Measurements from ENCODE around the gene MGAT4A.
"Not testable (repeated sequence)": the region's sequence is repeated elsewhere in the genome, so short reads cannot be mapped to it uniquely, and the experiment has no call there.

The MGAT4A gene

GRCh38 chr2:98730053-98730706 is 752 bp downstream of the MGAT4A start:
- DNase-seq (ENCODE audit: low spot score) = peak; percentile 15

- no peak for DNase-seq (ENCODE audit: low spot score)
Measured at GRCh38 chr2:98729652-98730051, 1.3 kb downstream of the MGAT4A start.

- DNase-seq (ENCODE audit: low spot score) = not testable (repeated sequence)
Measured at GRCh38 chr2:98728088-98728718, 2.7 kb downstream of the MGAT4A start.

GRCh38 chr2:98727369-98728087 is 3.4 kb downstream of the MGAT4A start:
- no peak for DNase-seq (ENCODE audit: low spot score)

- DNase-seq (ENCODE audit: low spot score) = no peak
Measured at GRCh38 chr2:98726735-98727368, 4.1 kb downstream of the MGAT4A start.

- DNase-seq (ENCODE audit: low spot score) = no peak
Measured at GRCh38 chr2:98726205-98726604, 4.7 kb downstream of the MGAT4A start.

- DNase-seq (ENCODE audit: low spot score) = no peak
Measured at GRCh38 chr2:98720286-98720685, 10.6 kb downstream of the MGAT4A start.

GRCh38 chr2:98717621-98718020 is 13.3 kb downstream of the MGAT4A start:
- no peak for DNase-seq (ENCODE audit: low spot score)

- DNase-seq (ENCODE audit: low spot score) = no peak
Measured at GRCh38 chr2:98716786-98717185, 14.1 kb downstream of the MGAT4A start.

- DNase-seq (ENCODE audit: low spot score) = no peak
Measured at GRCh38 chr2:98715812-98716451, 15.0 kb downstream of the MGAT4A start.

- no peak for DNase-seq (ENCODE audit: low spot score)
Measured at GRCh38 chr2:98713332-98714015, 17.5 kb downstream of the MGAT4A start.

GRCh38 chr2:98712145-98712544 is 18.8 kb downstream of the MGAT4A start:
- no peak for DNase-seq (ENCODE audit: low spot score)

GRCh38 chr2:98711506-98711905 is 19.4 kb downstream of the MGAT4A start:
- no peak for DNase-seq (ENCODE audit: low spot score)

GRCh38 chr2:98710734-98711133 is 20.2 kb downstream of the MGAT4A start:
- DNase-seq (ENCODE audit: low spot score) = no peak

- no peak for DNase-seq (ENCODE audit: low spot score)
Measured at GRCh38 chr2:98709535-98709934, 21.4 kb downstream of the MGAT4A start.

- no peak for DNase-seq (ENCODE audit: low spot score)
Measured at GRCh38 chr2:98708396-98709186, 22.3 kb downstream of the MGAT4A start.

- no peak for DNase-seq (ENCODE audit: low spot score)
Measured at GRCh38 chr2:98706591-98706990, 24.3 kb downstream of the MGAT4A start.

GRCh38 chr2:98705333-98705617 is 25.7 kb downstream of the MGAT4A start:
- DNase-seq (ENCODE audit: low spot score) = no peak

GRCh38 chr2:98704499-98705332 is 26.2 kb downstream of the MGAT4A start:
- DNase-seq (ENCODE audit: low spot score) = no peak

- no peak for DNase-seq (ENCODE audit: low spot score)
Measured at GRCh38 chr2:98703738-98704137, 27.2 kb downstream of the MGAT4A start.

Measured in AG08396 (cell line).